ENCODE data around the gene ERAP2.

DNA sequence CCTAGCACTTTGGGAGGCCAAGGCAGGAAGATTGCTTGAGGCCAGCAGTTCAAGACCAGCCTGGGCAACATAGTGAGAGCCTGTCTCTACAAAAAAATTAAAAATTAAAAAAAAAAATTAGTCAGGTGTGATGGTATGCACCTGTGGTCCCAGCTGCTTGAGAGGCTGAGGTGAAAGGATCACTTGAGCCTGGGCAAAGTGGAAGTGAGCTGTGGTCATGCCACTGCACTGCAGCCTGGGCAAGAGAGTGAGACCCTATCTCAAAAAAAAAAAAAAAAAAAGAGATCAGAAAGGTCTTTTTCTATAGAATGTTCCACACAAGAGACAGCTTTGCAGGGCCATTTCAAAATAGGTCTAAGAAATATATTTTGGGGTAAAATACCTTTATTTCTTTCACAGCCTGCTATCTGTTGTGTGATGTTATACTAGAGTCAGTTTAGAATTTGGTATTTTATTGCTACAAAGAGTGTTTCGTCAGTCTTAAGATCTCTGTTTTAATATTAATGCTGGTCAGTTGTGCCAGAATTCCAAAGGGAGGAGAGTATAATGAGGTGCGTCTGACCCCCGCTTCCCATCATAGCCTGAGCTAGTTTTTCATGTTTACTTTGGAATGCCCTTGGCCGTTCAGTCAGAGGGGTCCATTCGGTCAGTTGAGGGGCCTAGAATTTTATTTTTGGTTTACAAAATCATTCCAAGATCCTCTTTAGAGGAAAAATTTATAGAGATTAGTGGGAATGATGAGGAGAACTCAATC is 69.0 kb downstream of the ERAP2 start:
- TF ChIP-seq POLR2A (IDR thresholded peaks at IDR 0.05) = no peak
- TF ChIP-seq, protein P1, sequence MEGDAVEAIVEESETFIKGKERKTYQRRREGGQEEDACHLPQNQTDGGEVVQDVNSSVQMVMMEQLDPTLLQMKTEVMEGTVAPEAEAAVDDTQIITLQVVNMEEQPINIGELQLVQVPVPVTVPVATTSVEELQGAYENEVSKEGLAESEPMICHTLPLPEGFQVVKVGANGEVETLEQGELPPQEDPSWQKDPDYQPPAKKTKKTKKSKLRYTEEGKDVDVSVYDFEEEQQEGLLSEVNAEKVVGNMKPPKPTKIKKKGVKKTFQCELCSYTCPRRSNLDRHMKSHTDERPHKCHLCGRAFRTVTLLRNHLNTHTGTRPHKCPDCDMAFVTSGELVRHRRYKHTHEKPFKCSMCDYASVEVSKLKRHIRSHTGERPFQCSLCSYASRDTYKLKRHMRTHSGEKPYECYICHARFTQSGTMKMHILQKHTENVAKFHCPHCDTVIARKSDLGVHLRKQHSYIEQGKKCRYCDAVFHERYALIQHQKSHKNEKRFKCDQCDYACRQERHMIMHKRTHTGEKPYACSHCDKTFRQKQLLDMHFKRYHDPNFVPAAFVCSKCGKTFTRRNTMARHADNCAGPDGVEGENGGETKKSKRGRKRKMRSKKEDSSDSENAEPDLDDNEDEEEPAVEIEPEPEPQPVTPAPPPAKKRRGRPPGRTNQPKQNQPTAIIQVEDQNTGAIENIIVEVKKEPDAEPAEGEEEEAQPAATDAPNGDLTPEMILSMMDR (IDR thresholded peaks at IDR 0.05) = no peak
